Chondrocyte (in vitro differentiated cells): ENCODE results near the gene NACC1. TPM values are rescaled to one million over a fixed set of nuclear protein-coding genes. Genes with fewer than 3 reads are reported as not detected.
"Not testable (repeated sequence)": the region's sequence is repeated elsewhere in the genome, so short reads cannot be mapped to it uniquely, and the experiment has no call there.

ENCODE experiments used
- DNase-seq: peaks from one replicate; pipeline ENCODE4 v3.0.0; 2021; ENCODE audit warnings: mixed read lengths, low spot score
- H3K27ac Mint-ChIP-seq: one replicate; pipeline ENCODE4 v1.8.0; 2021; ENCODE audit warnings: mild to moderate bottlenecking, moderate library complexity, mixed read lengths; ENCODE audit not compliant: unreplicated experiment
- H3K27me3 Mint-ChIP-seq: 2 replicates; pipeline ENCODE4 v1.8.0; 2021; ENCODE audit warnings: low read depth, mixed read lengths
- H3K36me3 Mint-ChIP-seq: 2 replicates; pipeline ENCODE4 v1.8.0; 2021; ENCODE audit warnings: low read depth, mixed read lengths
- H3K4me1 Mint-ChIP-seq: 2 replicates; pipeline ENCODE4 v1.8.0; 2021; ENCODE audit warnings: low read depth, mild to moderate bottlenecking, mixed read lengths
- H3K4me3 Mint-ChIP-seq: one replicate; pipeline ENCODE4 v1.8.0; 2021; ENCODE audit warnings: mild to moderate bottlenecking, moderate library complexity, mixed read lengths; ENCODE audit not compliant: unreplicated experiment
- H3K9me3 Mint-ChIP-seq: 2 replicates; pipeline ENCODE4 v1.8.0; 2021; ENCODE audit warnings: low read depth, mixed read lengths
- CTCF ChIP-seq: fragments of 200-600 bp; sonication (generic); IDR thresholded peaks from 2 replicates; pipeline ENCODE4 v1.5.0; 2021; ENCODE audit warnings: antibody characterized with exemption, mild to moderate bottlenecking, moderate library complexity
- total RNA-seq: library from RNA; stranded (reverse); gene quantifications from 3 replicates; pipeline ENCODE4 v1.2.1, GENCODE V29; 2021

The NACC1 gene
- total RNA-seq, 1 donor from 2014 or later, result 47.3 TPM

GRCh38 chr19:13171146-13171545, 53.1 kb downstream of the NACC1 start:
- no peak for DNase-seq
- Mint-ChIP-seq H3K9me3 (no peaks in the 10 kb centered on the region), H3K27ac (no peak overlapping the region), H3K4me1 (peaks cover 61% of the 10 kb centered on the region), H3K36me3 (no peaks in the 10 kb centered on the region), H3K27me3 (no peaks in the 10 kb centered on the region), H3K4me3 (no peak overlapping the region)
- no peak for TF ChIP-seq CTCF

- H3K27me3 Mint-ChIP-seq, result no peaks in the 10 kb centered on the region
- no peak for DNase-seq
- H3K4me1 Mint-ChIP-seq, result peaks cover 50% of the 10 kb centered on the region
- no peaks in the 10 kb centered on the region for H3K9me3 Mint-ChIP-seq
- no peaks in the 10 kb centered on the region for H3K36me3 Mint-ChIP-seq
- H3K4me3 Mint-ChIP-seq, result no peak overlapping the region
- H3K27ac Mint-ChIP-seq, result peak overlapping the region; percentile 84
- TF ChIP-seq CTCF, result no peak
These were observed 54.5 kb downstream of the NACC1 start for GRCh38 chr19:13172346-13173138.

- no peak for TF ChIP-seq CTCF
- Mint-ChIP-seq H3K27me3 (no peaks in the 10 kb centered on the region), H3K27ac (peak overlapping the region; percentile 68), H3K4me3 (no peak overlapping the region), H3K9me3 (no peaks in the 10 kb centered on the region), H3K36me3 (no peaks in the 10 kb centered on the region), H3K4me1 (peaks cover 43% of the 10 kb centered on the region)
- DNase-seq, result no peak
These were observed 55.2 kb downstream of the NACC1 start for GRCh38 chr19:13173139-13173737.

GRCh38 chr19:13176345-13176744, 58.3 kb downstream of the NACC1 start:
- H3K27ac Mint-ChIP-seq, result no peak overlapping the region
- TF ChIP-seq CTCF, result no peak
- no peak for DNase-seq

GRCh38 chr19:13177584-13177983, 59.5 kb downstream of the NACC1 start:
- DNase-seq, H3K4me3 Mint-ChIP-seq, H3K36me3 Mint-ChIP-seq, H3K9me3 Mint-ChIP-seq, H3K27me3 Mint-ChIP-seq, H3K27ac Mint-ChIP-seq: not testable (repeated sequence)
- H3K4me1 Mint-ChIP-seq, result peaks cover 17% of the 10 kb centered on the region

More at GRCh38 chr19:13176345-13176744, 58.3 kb downstream of the NACC1 start:
- H3K36me3 Mint-ChIP-seq, result no peaks in the 10 kb centered on the region
- H3K9me3 Mint-ChIP-seq, result no peaks in the 10 kb centered on the region
- no peaks in the 10 kb centered on the region for H3K27me3 Mint-ChIP-seq
- no peak overlapping the region for H3K4me3 Mint-ChIP-seq
- H3K4me1 Mint-ChIP-seq, result peaks cover 21% of the 10 kb centered on the region

- H3K9me3 Mint-ChIP-seq, H3K27me3 Mint-ChIP-seq, H3K36me3 Mint-ChIP-seq, DNase-seq, H3K27ac Mint-ChIP-seq, H3K4me3 Mint-ChIP-seq: not testable (repeated sequence)
- H3K4me1 Mint-ChIP-seq, result peaks cover 11% of the 10 kb centered on the region
These were observed 60.2 kb downstream of the NACC1 start for GRCh38 chr19:13178291-13178690.
